ENCODE measurements around the gene CPS1.

Gene CPS1

GRCh38 chr2:210617318-210617717 is 60.9 kb downstream of the CPS1 start:
- no peak for DNase-seq

DNA sequence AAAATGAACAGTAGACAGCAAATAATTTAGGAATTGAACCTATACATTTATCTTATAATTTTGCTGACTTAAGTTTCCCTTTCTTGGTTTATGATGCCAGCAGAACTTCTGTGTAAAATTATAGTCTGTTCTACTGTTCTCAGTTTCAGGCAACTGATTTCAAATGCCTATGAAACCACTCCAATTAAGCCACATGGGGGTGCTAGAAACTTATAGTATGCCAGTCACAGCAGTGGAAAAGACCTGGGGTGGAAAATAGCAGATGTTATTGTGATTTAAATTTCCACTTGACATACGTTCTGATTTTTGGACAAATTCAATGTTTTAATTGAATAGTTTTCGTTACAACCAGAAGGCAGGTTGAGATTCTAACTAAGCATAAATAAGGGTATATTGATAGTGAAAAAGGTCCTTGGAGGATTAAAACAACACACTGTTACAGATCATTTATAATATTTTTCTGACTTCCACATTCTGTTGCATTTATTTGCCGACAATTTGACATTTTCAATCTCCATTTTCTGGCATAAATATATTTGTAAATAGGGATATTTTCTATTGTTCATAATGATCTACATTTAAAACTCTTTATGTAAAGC is 61.4 kb downstream of the CPS1 start:
- no peak for DNase-seq

DNA sequence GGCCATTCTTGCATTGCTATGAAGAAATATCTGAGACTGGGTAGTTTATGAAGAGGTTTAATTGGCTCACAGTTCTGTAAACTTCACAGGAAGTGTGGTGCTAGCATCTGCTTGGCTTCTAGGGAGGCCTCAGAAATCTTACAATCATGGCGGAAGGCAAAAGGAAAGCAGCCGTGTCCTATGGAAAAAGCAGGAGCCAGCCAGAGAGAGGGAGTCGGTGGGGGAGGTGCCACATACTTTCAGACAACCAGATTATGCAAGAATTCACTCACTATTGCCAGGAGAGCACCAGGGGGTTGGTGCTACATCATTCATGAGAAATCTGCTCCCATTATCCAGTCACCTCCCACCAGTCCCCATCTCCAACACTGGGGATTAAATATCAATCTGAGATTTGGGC is 64.1 kb downstream of the CPS1 start:
- no peak for DNase-seq

GRCh38 chr2:210623506-210623905 is 67.1 kb downstream of the CPS1 start:
- DNase-seq: no peak

DNA sequence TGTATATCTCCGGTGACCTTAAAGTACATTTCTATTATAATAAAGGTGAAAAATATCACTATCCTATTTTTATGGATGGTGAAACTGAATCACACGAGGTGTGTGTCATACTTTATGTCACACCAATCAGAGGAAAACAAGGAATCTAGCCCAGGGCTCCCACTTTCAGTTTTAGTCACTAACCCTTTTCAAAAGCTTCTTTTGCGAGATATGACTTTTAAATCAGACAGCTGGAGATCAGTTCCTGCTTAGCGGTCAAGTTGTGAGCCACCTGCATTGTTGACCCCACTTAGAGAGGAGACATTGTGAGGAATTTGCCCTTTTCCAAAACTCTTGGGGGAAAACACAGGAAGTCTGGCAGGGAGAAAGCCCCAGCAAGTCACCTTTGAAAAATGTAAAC is 70.5 kb downstream of the CPS1 start:
- no peak for DNase-seq

DNA sequence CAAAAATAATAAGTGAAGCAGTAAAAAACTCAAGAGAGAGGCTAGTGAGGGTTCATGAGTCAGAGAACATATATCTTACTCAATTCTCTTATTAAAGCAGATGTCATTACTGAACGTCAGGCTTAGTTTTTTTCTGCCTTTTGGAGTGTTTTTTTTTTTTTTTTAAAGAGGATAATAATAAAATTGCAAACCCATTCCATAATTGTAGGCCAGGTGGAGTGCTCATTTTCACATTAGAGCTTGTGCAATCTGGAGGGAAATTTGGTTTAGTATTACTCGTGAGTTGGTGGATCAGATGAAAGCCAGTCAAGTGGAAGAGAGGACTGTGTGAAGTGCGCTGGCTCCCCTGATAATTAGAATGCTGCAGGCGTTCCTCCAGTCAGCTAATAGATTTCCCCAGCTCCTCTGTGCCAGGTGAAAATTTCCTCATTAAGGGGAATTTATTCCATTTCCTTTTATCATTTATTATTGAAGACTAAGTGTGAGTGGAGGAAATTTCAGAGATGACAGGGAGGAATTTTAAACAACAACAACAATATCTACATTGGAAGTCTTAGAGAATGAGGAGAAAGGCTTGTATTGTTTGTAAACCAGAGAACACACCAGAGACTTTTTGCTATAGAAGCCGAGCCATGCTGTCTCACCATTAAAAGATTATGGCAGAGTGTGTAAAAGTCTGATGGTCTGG is 74.6 kb downstream of the CPS1 start:
- no peak for DNase-seq

GRCh38 chr2:210633699-210634098 is 77.3 kb downstream of the CPS1 start:
- DNase-seq: no peak

DNA sequence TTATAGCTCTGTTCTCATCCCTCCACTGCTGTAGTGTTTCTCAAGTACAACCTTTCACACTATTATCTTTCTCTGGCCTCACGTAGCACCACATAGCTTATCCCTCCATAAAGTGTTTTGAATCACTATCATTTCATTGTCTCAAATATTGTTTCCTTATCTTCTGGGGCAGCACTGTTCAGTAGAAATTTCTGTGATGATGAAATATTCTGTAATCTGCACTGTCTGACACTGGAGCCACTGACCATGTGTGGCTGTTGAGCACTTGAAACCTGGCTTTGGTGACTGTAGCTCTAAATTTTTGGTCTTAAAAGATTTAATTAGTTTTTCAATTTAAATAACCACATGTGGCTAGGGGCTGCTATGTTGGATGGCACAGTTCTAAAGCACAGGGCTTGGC is 78.9 kb downstream of the CPS1 start:
- DNase-seq: no peak

DNA sequence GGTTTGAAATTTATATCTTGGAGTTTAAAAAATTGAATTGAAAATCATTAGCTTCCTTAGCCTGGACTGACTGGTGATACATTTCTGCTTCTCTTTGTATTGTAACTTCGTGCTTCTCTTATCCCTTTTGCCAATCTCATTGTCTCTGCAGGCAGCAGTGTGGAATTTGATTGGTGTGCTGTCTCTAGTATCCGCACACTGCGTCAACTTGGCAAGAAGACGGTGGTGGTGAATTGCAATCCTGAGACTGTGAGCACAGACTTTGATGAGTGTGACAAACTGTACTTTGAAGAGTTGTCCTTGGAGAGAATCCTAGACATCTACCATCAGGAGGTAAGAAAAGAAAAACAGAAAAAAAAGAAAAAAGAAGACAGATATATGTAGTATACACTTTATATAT is 85.9 kb downstream of the CPS1 start:
- no peak for DNase-seq

- no peak for DNase-seq
Observed at GRCh38 chr2:210647151-210647550, 90.8 kb downstream of the CPS1 start.

- DNase-seq: no peak
Observed at GRCh38 chr2:210654091-210654490, 97.7 kb downstream of the CPS1 start.

DNA sequence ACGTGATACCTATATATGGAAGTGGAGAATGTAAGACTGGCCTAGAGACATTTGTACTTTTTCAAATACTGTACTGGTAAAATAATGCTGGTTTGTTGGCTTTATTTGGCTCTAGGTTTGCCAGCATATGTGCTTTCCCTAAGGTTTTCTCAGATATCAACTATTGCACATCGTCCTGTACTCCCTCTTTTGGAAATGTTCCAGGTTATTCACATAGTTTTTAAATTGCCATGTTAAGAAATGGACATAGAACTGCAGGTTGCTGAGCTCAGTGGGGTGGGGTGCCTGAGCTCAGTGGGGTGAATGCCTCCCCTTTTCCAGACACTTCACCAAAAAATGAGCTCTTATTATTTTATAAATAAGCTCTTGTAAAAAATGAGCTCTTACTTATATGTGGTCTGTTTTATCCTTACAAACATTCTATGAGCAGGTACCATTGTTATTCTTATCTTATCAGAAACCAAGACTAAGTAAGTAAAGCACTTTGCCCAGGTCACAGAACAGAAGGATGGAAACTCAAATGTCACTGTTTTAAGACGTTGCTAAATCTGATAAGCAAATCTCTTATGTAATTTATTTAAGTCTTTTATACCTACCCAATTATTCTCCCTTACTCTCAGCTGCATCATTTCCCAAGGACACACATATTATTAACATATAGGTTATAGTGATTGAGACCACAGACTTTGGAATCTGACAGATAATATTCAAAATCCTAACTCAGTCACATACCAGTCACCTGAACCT is 99.0 kb downstream of the CPS1 start:
- DNase-seq: no peak

DNA sequence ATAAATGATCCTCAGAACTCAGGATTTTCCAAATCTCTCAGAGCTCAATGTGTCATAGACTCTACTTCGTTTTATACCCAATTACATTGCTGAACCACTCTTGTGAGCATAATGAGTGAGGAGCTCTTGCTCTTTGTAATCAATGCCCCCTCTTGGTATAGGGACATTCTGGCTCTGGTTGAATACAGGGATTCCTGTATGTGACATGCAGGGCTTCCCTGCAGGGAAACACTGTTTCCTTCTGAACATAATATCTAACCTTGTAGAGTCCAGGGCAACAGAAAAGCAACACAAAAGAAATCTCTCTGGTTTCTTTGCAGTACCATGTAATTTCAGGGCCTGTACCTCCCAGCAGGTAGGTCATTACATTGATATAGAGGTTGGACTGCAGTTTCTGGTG is 101.5 kb downstream of the CPS1 start:
- no peak for DNase-seq

DNA sequence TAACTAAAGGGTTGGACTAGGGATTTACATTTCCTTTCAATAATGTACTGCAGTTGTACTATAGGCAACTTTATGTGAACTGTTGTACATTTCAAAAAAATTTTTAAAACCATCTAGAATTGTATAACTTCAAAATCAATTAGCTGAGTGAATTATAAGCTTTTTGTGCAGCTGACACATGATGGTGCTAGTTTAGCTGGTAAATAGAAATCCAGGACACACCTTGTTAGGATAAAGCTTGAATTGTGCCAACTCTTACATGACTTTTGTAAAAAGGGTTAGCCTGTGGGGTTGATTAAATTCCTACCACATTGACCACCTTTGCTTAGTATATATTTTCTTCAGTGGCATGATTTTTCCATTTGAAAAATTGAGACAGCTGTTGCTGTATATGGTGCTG is 104.4 kb downstream of the CPS1 start:
- no peak for DNase-seq

DNA sequence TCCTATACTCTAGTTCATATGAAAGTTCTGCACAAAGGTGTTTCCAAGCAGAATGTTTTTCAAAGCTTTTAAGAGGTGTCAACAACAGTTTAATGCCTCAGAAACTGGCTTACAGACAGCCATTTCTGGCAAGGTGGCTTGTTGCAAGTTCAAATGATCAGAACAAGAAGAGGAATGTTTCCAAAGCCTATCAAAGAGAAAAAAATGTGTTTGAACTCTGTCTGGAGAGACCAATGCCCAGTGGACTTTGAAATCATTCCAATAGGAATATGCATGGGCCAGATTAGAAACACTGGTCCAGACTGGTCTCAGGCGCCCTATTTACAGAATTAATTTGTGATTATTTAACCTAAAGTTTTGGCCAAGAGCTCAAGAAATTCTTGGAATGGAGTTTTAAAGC is 106.2 kb downstream of the CPS1 start:
- no peak for DNase-seq

GRCh38 chr2:210663631-210664089 is 107.3 kb downstream of the CPS1 start:
- no peak for DNase-seq

- DNase-seq: no peak
Observed at GRCh38 chr2:210667711-210668110, 111.3 kb downstream of the CPS1 start.

DNA sequence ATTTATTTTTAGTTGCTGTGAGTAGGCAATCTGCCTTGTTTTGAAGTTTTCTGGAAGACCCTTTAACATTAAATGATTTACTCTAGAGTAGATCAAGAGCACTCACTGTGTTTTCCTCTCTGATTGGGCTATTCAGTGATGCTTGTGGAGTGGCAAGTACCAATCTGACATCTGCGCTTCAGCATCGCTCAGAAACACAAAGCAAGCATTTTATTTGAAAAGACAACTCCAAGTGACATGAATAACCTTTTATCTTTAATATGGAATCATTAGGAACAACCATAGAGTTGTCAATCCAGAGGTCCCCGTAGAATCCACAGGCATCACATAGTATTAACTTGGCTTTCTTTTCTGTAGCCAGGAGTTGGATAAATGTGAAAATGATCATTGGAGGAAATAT is 114.7 kb downstream of the CPS1 start:
- DNase-seq: no peak

DNA sequence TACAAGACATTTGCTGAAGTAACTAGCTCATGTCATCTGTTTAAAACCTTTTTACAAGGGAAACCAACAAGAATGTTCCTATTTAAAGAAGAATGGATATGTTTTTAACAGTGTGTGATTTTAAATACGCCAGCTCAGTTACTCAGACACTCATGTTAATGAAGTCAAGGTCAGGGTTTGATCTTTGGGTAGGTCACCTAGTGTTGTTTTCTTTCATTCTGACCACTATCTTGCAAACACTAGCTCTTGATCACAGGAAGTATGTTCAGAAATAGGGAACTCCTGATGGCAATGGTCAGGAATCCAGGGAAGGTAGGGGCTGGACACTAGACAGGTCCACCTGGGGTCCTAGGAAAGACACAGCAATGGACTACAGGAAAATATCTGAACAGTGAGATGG is 116.7 kb downstream of the CPS1 start:
- DNase-seq: no peak

GRCh38 chr2:210676067-210676466 is 119.7 kb downstream of the CPS1 start:
- no peak for DNase-seq

- no peak for DNase-seq
Observed at GRCh38 chr2:210681491-210681890, 125.1 kb downstream of the CPS1 start.

DNA sequence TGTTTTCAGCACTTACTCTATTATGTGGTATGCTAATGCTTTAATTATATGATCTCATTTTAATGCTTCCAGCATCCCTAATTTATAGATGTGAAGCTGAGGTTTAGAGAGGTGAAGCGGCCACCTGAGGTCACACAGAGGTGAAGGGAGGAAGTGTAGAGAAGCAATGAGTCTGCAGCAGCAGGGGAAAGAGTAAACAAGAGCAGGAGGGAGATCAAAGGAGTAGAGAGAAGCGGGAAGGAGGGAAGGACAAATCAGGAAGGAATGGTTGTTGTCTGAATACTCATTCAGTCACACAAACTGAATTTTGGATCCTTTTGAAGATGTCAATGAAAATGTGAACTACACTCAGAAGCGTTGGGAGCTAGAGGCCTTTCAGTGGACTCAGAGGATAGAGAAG is 130.0 kb downstream of the CPS1 start:
- DNase-seq: no peak

DNA sequence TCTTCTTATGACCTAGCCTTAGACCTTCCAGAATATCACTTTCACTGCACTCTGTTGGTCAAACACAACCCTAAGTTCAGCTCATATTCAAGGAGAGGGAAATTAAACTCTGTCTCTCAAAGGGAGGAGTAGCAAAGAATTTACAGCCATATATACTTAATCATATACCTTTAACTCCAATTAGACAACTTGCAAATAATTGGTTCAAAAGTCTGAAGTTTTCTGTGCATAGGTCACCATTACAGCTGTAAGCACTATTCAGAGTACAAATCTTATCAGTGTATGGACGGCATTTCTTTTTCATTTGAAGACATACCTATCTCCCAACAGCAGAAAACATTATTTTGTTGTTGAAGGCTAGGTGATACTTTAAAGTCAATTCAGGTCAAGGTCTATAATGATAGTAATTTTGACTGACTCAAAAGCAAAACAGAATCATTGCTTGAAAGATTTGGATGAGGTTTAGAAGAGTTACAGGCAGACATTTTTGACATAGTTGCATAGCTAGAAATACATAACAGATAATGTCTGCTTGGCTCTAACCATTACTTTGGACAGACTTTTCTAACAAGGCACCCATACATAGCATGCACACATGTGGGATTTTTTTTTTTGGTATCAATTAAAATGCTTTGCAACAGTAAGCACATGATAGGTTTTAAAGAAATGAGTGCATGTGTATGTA is 131.5 kb downstream of the CPS1 start:
- DNase-seq: no peak

DNA sequence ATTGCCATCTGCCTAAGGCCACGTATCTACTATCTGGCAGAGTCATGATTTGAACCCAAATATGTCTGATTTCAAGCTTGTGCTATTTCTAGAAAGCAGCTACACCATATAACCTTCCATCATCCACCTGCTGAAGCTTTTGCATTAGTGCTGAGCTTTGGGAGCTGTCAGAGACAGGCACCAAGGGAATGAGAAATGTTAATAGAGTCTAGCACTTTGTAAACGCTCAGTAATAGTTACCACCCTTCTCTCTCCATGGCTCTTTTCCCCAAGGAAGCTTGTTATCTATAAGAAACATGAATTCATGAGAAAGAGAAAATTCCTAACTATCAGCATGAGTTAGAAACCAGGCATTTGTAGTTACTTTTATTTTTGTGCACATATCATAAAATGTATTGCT is 151.5 kb downstream of the CPS1 start:
- DNase-seq: no peak

All from stimulated activated naive CD4-positive, alpha-beta T cell treated with Interleukin-2 at 50 U/mL for 16 hours (primary cell).